ENCODE results near the gene SPECC1L. TPM values are rescaled to one million over a fixed set of nuclear protein-coding genes. Genes with fewer than 3 reads are reported as not detected.

SPECC1L gene
- total and polyA plus RNA-seq, 2 of the 8 experiments (the other 6 are each of a cell fraction or from before 2014, with no cell fraction given): 15.7 to 61.6 TPM

DNA sequence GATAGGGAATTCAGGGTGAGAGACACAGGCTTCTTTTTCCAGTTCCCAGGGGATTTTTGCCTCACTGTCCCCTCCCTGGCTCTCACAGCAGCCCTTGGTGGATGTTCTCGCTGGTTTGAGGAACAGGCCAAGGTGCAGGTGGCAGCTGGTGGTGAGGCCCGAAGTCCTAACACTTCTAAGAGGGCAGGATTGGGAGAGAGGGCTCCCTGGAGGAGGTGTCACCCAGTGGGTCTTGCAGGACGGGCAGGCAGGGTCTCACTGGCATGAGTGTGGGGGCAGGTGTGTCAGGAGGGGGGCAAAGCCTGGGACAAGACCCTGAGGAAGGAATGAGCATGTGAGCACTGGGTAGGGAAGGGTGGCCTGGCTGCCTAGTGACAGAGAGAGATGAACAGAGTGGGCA lies 165.9 kb downstream of the SPECC1L start:
- no peaks in the 10 kb centered on the region for H3K23me2 ChIP-seq (ENCODE audit: low read depth, low read length)
- no peak overlapping the region for H3K14ac ChIP-seq (ENCODE audit: insufficient read length)
- H4K8ac ChIP-seq (ENCODE audit: extremely low read depth, insufficient read depth, low read length): no peak overlapping the region
- no peaks in the 10 kb centered on the region; a peak in 1 of 7 replicates for H3K27me3 ChIP-seq (replicated peaks in 1 of 4; ENCODE audit: control insufficient read depth in 3 of 4, extremely low read depth in 1 of 4, insufficient read depth in 3 of 4, low read length in 3 of 4)
- 94% methylated on average over 3 of the region's 3 CpGs; no CpG with 5 or more reads in 1 of the 2 experiments for WGBS, 2 experiments (ENCODE audit: extremely low coverage in 1 of 2, insufficient coverage in 1 of 2, insufficient read length in 1 of 2, insufficient replicate concordance in 2 of 2, low coverage in 1 of 2, low lambda C conversion rate in 2 of 2, missing lambda C conversion rate in 1 of 2)
- H3K27ac ChIP-seq (ENCODE audit: low read depth, low read length): no peak overlapping the region
- DNase-seq (ENCODE audit: low read depth in 1 of 2, low spot score in 2 of 2) (no peak), FAIRE-seq (no peak)
- no peak overlapping the region for H3K56ac ChIP-seq (replicated peaks; ENCODE audit: insufficient read length, low read depth, low read length)
- no peak overlapping the region for H2AK5ac ChIP-seq (ENCODE audit: low read depth, low read length)
- H2AFZ ChIP-seq (ENCODE audit: low read length): no peak overlapping the region
- H3K36me3 ChIP-seq (ENCODE audit: control insufficient read depth in 2 of 4, insufficient read depth in 4 of 4, low read length in 3 of 4): no peaks in the 10 kb centered on the region
- no peak overlapping the region for H3K18ac ChIP-seq (ENCODE audit: extremely low read depth, low read length)
- POLR2A ChIA-PET (ENCODE audit: partially characterized antibody): no interaction called here
- H4K20me1 ChIP-seq (replicated peaks in 1 of 2; ENCODE audit: control insufficient read depth in 1 of 2, insufficient read depth in 2 of 2, low read length in 2 of 2): no peaks in the 10 kb centered on the region
- H2BK15ac ChIP-seq (ENCODE audit: low read length): no peak overlapping the region
- no peak overlapping the region for H2BK120ac ChIP-seq (replicated peaks; ENCODE audit: low read depth, low read length)
- H2BK12ac ChIP-seq (ENCODE audit: low read depth, low read length): no peak overlapping the region
- no peak overlapping the region; a peak in 1 of 7 replicates for H3K9ac ChIP-seq (replicated peaks in 1 of 4; ENCODE audit: extremely low read depth in 1 of 4, low read depth in 3 of 4, low read length in 3 of 4)
- no peaks in the 10 kb centered on the region; a peak in 1 of 7 replicates for H3K4me1 ChIP-seq (replicated peaks in 1 of 4; ENCODE audit: control insufficient read depth in 3 of 4, insufficient read depth in 4 of 4, low read length in 3 of 4)
- no peak overlapping the region for H3K4me2 ChIP-seq (ENCODE audit: insufficient read depth in 1 of 2, low read depth in 2 of 2, low read length in 2 of 2)
- H3K4me3 ChIP-seq (ENCODE audit: extremely low read depth in 1 of 4, insufficient read depth in 2 of 4, low read depth in 3 of 4, low read length in 4 of 4): no peak overlapping the region
- CTCF ChIA-PET (ENCODE audit: partially characterized antibody): interaction anchor here (0.9 to 10.8 kb wide), 7 partner anchors 8 to 90 kb away, joined by 3 to 114 read pairs (median 4); no protein-coding TSS in a partner anchor
- no peak overlapping the region for H4K91ac ChIP-seq (replicated peaks; ENCODE audit: insufficient read length, low read length)
- no peaks in the 10 kb centered on the region for H3K79me2 ChIP-seq (ENCODE audit: control insufficient read depth in 1 of 2, insufficient read depth in 2 of 2, low read length in 2 of 2)
- no peaks in the 10 kb centered on the region for H3K9me3 ChIP-seq (ENCODE audit: insufficient read depth in 2 of 2, low read depth in 1 of 2, low read length in 1 of 2)
- H4K5ac ChIP-seq (ENCODE audit: insufficient read length, low read depth, low read length): no peak overlapping the region
- no peak overlapping the region for H2BK5ac ChIP-seq (ENCODE audit: low read depth, low read length)
- no peak overlapping the region for H3K4ac ChIP-seq (replicated peaks; ENCODE audit: insufficient read length, low read depth, low read length)
- no peaks in the 10 kb centered on the region for H3K79me1 ChIP-seq (ENCODE audit: low read depth, low read length)
- H2BK20ac ChIP-seq (ENCODE audit: low read length): no peak overlapping the region
- H3K23ac ChIP-seq (ENCODE audit: insufficient read length): no peak overlapping the region
- TF ChIP-seq CEBPB (IDR thresholded peaks at IDR 0.05; ENCODE audit: low read depth, low read length) (no peak), JUN (IDR thresholded peaks at IDR 0.05; ENCODE audit: low read depth, low read length) (no peak), GABPA (IDR thresholded peaks at IDR 0.05; ENCODE audit: borderline replicate concordance, insufficient read depth, low read length) (no peak), KDM4A (IDR thresholded peaks at IDR 0.05; ENCODE audit: low read depth, low read length, severe bottlenecking) (no peak), SP1 (IDR thresholded peaks at IDR 0.05; ENCODE audit: low read depth, low read length) (no peak), NANOG (IDR thresholded peaks at IDR 0.05; ENCODE audit: insufficient read depth, low read depth, low read length, poor library complexity, severe bottlenecking) (no peak)
